Heart left ventricle (tissue), 16 donors: ENCODE measurements around the gene DENND1C. TPM values are rescaled to one million over a fixed set of nuclear protein-coding genes. Genes with fewer than 3 reads are reported as not detected.

Source experiments
- ATAC-seq, 4 donors: fragments of 200-7000 bp; cut with Tn5 transposase; one replicate each; pipeline ENCODE4 v1.9.1; 2020 to 2022; ENCODE audit warnings: moderate library complexity in 4 of 4, mild to moderate bottlenecking in 3 of 4, moderate number of reproducible peaks in 1 of 4
- DNase-seq, 5 donors: peaks; one replicate each; pipeline ENCODE4 v3.0.0-alpha.2; 2020
- H3K27ac ChIP-seq, 12 donors: fragments of 200-600 bp; sonication (generic) in 4 of 12; one replicate each; pipeline versions ENCODE4 v1.5.0 to v1.8.0; 2016 to 2022; ENCODE audit warnings: mild to moderate bottlenecking in 2 of 12
- H3K27me3 ChIP-seq, 9 donors: fragments of 200-600 bp; sonication (generic) in 2 of 9; one replicate each; pipeline versions ENCODE4 v1.5.1 to v1.8.0; 2016 to 2022; ENCODE audit warnings: mild to moderate bottlenecking in 3 of 9
- H3K36me3 ChIP-seq, 9 donors: fragments of 200-600 bp; sonication (generic) in 2 of 9; one replicate each; pipeline versions ENCODE4 v1.5.0 to v1.8.0; 2018 to 2022; ENCODE audit warnings: mild to moderate bottlenecking in 2 of 9
- H3K4me1 ChIP-seq, 12 donors: fragments of 200-600 bp; sonication (generic) in 4 of 12; one replicate each; pipeline versions ENCODE4 v1.5.0 to v1.8.0; 2016 to 2022; ENCODE audit warnings: mild to moderate bottlenecking in 3 of 12
- H3K4me3 ChIP-seq, 12 donors: fragments of 200-600 bp; sonication (generic) in 4 of 12; one replicate each; pipeline versions ENCODE4 v1.5.0 to v1.8.0; 2017 to 2022; ENCODE audit warnings: mild to moderate bottlenecking in 9 of 12, moderate library complexity in 4 of 12
- H3K9me3 ChIP-seq, 12 donors: fragments of 200-600 bp; sonication (generic) in 4 of 12; one replicate each; pipeline versions ENCODE4 v1.5.0 to v1.8.0; 2016 to 2022; ENCODE audit warnings: mild to moderate bottlenecking in 1 of 12
- POLR2A ChIP-seq, 2 donors: fragments of 450-650 bp; IDR thresholded peaks; one replicate each; pipeline ENCODE4 v1.6.1; 2017; ENCODE audit warnings: antibody characterized with exemption in 2 of 2, mild to moderate bottlenecking in 2 of 2, moderate library complexity in 2 of 2
- WGBS, 4 donors: extraction: QIAGEN DNeasy Blood & Tissue Kit in 2 of 4; methylation state at CpG; one replicate each; pipeline versions ENCODE4 v1.1.5 to v1.1.7; 2013 to 2018; 5-methylcytosine and 5-hydroxymethylcytosine counted together
- intact Hi-C, 10 donors: fragments of 100-400 bp; cut with DNase I; formaldehyde crosslinking; loops; one replicate each; pipeline versions ENCODE4 v1.11.1 to v1.14.2; 2022
- polyA plus RNA-seq, 2 donors: library from polyadenylated mRNA; stranded (reverse); fragments of 200-250 nt; gene quantifications; one replicate each; pipeline ENCODE4 v1.2.3, GENCODE V29; 2013
- total RNA-seq, 9 donors: library from RNA; depleted of rRNA in 2 of 9; stranded (reverse); fragments of >200 nt in 2 of 9; fragmentation: NEBNext Ultra II Directional in 3 of 9; extraction: Animal tissue kit (Norgen Biotek cat#: 25700) in 3 of 9; gene quantifications; one replicate each; pipeline versions ENCODE4 v1.1.0 to v1.2.4, GENCODE V29; 2016 to 2023
- TF ChIP-seq, protein P1 (sequence below), 12 donors: fragments of 200-600 bp; sonication (generic) in 4 of 12; IDR thresholded peaks; one replicate each; pipeline versions ENCODE4 v1.5.0 to v1.8.0; 2018 to 2022; ENCODE audit warnings: antibody characterized with exemption in 12 of 12, mild to moderate bottlenecking in 5 of 12
- donor health status: ischemic (EF 13 %, LVEDD 7.1; RV severe dilation, severe dysfunction).
- donor health status: healthy with polysubstance abuse.
- donor health status: DM: no; HTN: yes; CAD: no.
- donor health status: DM: no; HTN: no; CAD: no.
- donor health status: ischemic (EF 25% LVEDD 6.9; RV normal size, moderate dysfunction).
- donor health status: ischemic (EF 25% LVEDD 5.7; RV mildly dilated, moderate dysfunction).
- donor health status: healthy.
- donor health status: DM: yes; HTN: yes; CAD: no.
- donor health status: ischemic (EF 35%, LVEDD 5.7; RV mildly dilated, moderate dysfunction).
- donor health status: nonischemic (EF 11% LVEDD 7.7; RV severe dilation, severe dysfunction).
- donor health status: DM: yes; HTN: yes; CAD: no.
- donor health status: PGD.
- donor health status: ischemic (EF 29% LVEDD 5.4; RV normal size, mild dysfunction).
- donor health status: nonischemic (EF 23%, LVEDD 6.1; RV moderate dilation, normal function).

DENND1C gene
- total and polyA plus RNA-seq, 11 donors: 0.17 to 9.5 (median 0.45) TPM

DNA sequence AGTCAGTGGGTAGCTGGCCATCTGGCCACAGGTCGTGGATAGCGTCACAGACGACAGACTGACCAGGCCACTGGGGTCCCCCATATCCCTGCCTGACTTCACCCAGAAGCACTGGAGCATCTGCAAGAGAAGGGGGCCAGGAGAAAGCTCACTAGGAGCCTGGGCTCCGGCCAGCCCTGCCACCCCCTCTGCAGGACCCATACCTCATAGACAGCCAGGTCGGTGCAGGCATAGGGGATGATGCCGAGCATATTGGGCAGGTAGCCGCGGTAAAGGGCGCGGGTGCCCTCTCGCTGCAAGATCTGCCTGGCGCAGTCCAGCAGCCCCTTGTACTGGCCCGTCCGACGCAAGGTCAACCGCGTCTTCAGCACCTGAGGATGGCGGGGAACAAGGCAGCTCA is 54.5 kb downstream of the DENND1C start:
- TF ChIP-seq POLR2A (IDR thresholded peaks at IDR 0.05): no peak
- TF ChIP-seq, protein P1, sequence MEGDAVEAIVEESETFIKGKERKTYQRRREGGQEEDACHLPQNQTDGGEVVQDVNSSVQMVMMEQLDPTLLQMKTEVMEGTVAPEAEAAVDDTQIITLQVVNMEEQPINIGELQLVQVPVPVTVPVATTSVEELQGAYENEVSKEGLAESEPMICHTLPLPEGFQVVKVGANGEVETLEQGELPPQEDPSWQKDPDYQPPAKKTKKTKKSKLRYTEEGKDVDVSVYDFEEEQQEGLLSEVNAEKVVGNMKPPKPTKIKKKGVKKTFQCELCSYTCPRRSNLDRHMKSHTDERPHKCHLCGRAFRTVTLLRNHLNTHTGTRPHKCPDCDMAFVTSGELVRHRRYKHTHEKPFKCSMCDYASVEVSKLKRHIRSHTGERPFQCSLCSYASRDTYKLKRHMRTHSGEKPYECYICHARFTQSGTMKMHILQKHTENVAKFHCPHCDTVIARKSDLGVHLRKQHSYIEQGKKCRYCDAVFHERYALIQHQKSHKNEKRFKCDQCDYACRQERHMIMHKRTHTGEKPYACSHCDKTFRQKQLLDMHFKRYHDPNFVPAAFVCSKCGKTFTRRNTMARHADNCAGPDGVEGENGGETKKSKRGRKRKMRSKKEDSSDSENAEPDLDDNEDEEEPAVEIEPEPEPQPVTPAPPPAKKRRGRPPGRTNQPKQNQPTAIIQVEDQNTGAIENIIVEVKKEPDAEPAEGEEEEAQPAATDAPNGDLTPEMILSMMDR (IDR thresholded peaks at IDR 0.05): no peak
- intact Hi-C loops: no loop called here
- Histone ChIP-seq H3K4me1 (peaks cover 0 to 25% (median 18%) of the 10 kb centered on the region in 12 donors), H3K36me3 (peaks cover 0 to 3% (median 0%) of the 10 kb centered on the region in 9 donors), H3K4me3 (no peak overlapping the region), H3K27ac (no peak overlapping the region), H3K9me3 (no peaks in the 10 kb centered on the region), H3K27me3 (no peaks in the 10 kb centered on the region)
- no peak for DNase-seq
- no peak for ATAC-seq
- WGBS, 4 donors: 93 to 98% (median 95%) methylated on average over 16 to 18 of the region's 18 CpGs

DNA sequence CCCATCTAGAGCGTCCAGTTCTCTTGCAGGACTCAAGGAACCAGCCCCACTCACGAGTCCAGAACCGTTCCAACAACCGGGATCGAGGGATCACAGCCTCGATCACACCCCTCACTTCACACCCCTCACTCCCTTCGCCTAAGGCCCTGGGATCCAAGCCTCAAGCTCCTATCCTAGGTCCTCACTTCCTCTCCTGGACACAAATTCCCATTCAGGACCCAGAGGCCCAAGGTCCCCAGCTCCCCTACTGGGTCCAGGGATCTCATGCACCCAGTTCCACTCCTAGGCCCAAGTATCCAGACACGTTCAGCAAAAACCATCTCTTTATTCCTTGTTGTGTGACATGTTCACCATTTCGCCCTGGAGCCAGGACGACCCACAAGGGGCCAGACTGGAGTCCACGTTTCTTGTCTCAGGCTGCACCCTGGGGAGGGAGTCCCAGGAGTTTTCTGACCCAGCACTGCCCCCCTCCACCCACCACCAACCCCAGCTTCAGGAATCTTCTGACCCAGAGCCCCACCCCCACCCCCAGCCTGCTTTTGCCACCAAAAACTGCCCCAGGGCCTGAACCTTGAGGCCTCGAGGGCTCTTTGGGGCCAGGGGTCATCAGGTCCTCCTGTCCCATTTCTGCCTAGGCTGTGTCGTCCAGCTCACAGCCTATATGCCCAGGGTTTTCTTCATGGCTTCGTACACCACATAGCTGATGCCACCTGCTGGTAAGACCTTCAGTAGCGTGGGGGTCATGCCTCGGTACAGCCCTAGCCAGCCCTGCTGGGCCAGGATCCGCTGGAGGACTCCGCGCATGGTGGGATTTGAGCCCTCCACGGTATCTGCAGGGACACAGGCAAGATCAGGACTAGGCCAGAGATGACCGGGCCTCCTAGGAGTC is 55.6 kb downstream of the DENND1C start:
- intact Hi-C loops: loop anchor here in 3 of 10 donors (1.0 to 2.0 kb wide), 5 partner anchors 33 to 65 kb away; partner anchors contain the start of genes ALKBH7 (in 2 of the 3), GTF2F1 (in 2 of the 3) and CLPP (in 1 of the 3)
- WGBS, 4 donors: 88 to 96% (median 91%) methylated on average over 17 to 21 of the region's 21 CpGs

DNA sequence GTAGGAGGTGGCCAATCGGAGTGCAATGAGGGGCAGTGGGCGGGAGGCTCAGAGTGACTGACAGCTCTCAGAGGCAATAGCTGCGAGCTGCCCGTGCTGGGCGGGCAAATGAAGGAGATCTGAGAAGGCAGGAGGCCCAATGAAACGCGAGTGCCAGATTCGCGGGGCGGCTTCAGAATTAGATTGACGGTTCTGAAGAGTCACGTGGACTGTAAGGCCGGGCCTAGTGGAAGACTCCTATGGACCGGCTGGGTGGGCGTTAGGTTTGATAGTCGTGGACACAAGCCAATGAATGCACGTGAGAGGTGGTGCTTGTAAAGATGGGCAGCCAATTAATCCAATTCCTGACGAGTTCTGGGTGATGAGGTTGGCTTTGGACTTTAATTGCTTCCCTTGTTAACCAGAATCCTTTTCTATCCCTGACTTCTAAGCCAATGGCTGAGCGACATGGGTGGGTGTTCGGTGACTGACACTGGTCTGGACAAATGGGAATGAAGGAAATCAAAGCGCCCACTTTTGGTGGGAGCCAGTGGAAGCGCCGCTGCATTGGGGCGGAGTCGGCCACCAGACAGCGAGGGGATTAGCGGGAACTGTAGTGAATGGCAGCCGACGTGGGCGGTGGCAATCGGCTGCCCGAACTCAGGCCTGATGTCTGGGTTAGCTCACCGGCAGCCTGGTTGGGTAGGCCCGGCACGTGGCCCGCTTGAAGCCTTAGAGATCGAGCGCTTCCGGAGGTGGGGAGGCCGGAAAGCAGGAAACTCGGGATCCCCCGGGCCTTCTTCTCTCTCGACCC is 56.5 kb downstream of the DENND1C start:
- intact Hi-C loops: loop anchor here in 3 of 10 donors (1.0 to 5.0 kb wide), 6 partner anchors 32 to 64 kb away; partner anchors contain the start of genes ALKBH7 (in 3 of the 3), GTF2F1 (in 2 of the 3) and CLPP (in 1 of the 3)

More for the DNA sequence above, 55.6 kb downstream of the DENND1C start:
- TF ChIP-seq, protein P1 (IDR thresholded peaks at IDR 0.05): peak in 3 of 12 donors; percentile 10 to 20 (median 12)
- no peak for TF ChIP-seq POLR2A (IDR thresholded peaks at IDR 0.05)
- Histone ChIP-seq H3K36me3 (peaks cover 0 to 14% (median 8%) of the 10 kb centered on the region in 9 donors), H3K27me3 (no peaks in the 10 kb centered on the region), H3K27ac (peak overlapping the region; percentile 59 to 89 (median 84)), H3K4me3 (peak overlapping the region in 10 of 12 donors; percentile 20 to 74 (median 38)), H3K4me1 (peaks cover 0 to 37% (median 21%) of the 10 kb centered on the region in 12 donors), H3K9me3 (no peaks in the 10 kb centered on the region)
- DNase-seq: no peak
- no peak for ATAC-seq

More for the DNA sequence above, 56.5 kb downstream of the DENND1C start:
- 5 to 6% (median 6%) methylated on average over 43 of the region's 43 CpGs for WGBS, 4 donors
- H3K27me3 ChIP-seq: no peaks in the 10 kb centered on the region
- peaks cover 0 to 41% (median 21%) of the 10 kb centered on the region in 12 donors for H3K4me1 ChIP-seq
- H3K36me3 ChIP-seq: peaks cover 0 to 23% (median 16%) of the 10 kb centered on the region in 9 donors
- TF ChIP-seq, protein P1 (IDR thresholded peaks at IDR 0.05): peak in 2 of 12 donors; percentile 14 to 26
- peak in 1 of 2 donors; percentile 31 for TF ChIP-seq POLR2A (IDR thresholded peaks at IDR 0.05)
- DNase-seq (peak; percentile 99 to 100 (median 100)), ATAC-seq (peak; percentile 94 to 97 (median 96))
- no peaks in the 10 kb centered on the region for H3K9me3 ChIP-seq
- H3K27ac ChIP-seq: peak overlapping the region; percentile 59 to 89 (median 84)
- peak overlapping the region in 10 of 12 donors; percentile 24 to 96 (median 76) for H3K4me3 ChIP-seq
